Immature natural killer cell (primary cell): ENCODE measurements around the gene SPAG7. TPM values are rescaled to one million over a fixed set of nuclear protein-coding genes. Genes with fewer than 3 reads are reported as not detected.
A peak's percentile ranks its signal among the peaks of the same experiment; 100 is the strongest.

Experiments
- DNase-seq, 3 donors: peaks; one replicate each; pipeline ENCODE4 v3.0.0; 2022; ENCODE audit warnings: mixed read lengths in 1 of 3
- H3K27ac Mint-ChIP-seq, 6 donors: one replicate each; pipeline ENCODE4 v1.8.0; 2020; ENCODE audit warnings: mixed read lengths in 6 of 6, mild to moderate bottlenecking in 5 of 6, inconsistent platforms in 4 of 6, moderate library complexity in 3 of 6
- H3K27me3 Mint-ChIP-seq, 3 donors: one replicate each; pipeline ENCODE4 v1.8.0; 2020 to 2021; ENCODE audit warnings: low read depth in 3 of 3, mild to moderate bottlenecking in 3 of 3, mixed read lengths in 3 of 3, moderate library complexity in 3 of 3, inconsistent platforms in 1 of 3
- H3K36me3 Mint-ChIP-seq, 3 donors: one replicate each; pipeline ENCODE4 v1.8.0; 2020; ENCODE audit warnings: mixed read lengths in 3 of 3, inconsistent platforms in 2 of 3, mild to moderate bottlenecking in 2 of 3
- H3K4me1 Mint-ChIP-seq, 2 donors: one replicate each; pipeline ENCODE4 v1.8.0; 2020; ENCODE audit warnings: inconsistent platforms in 2 of 2, mild to moderate bottlenecking in 2 of 2, mixed read lengths in 2 of 2, moderate library complexity in 1 of 2
- H3K4me3 Mint-ChIP-seq, 5 donors: one replicate each; pipeline ENCODE4 v1.8.0; 2020; ENCODE audit warnings: mild to moderate bottlenecking in 5 of 5, mixed read lengths in 5 of 5, inconsistent platforms in 3 of 5, moderate library complexity in 3 of 5
- H3K9me3 Mint-ChIP-seq, 6 donors: one replicate each; pipeline ENCODE4 v1.8.0; 2020; ENCODE audit warnings: mild to moderate bottlenecking in 6 of 6, mixed read lengths in 6 of 6, inconsistent platforms in 4 of 6, moderate library complexity in 3 of 6
- polyA plus RNA-seq, 3 donors: library from polyadenylated mRNA; unstranded; fragments of 300-500 nt; fragmentation: Illumina TruSeq; gene quantifications; one replicate each; pipeline ENCODE4 v1.2.3, GENCODE V29; 2021

Gene SPAG7
- polyA plus RNA-seq, 3 donors from 2014 or later: 117 to 164 (median 155) TPM

- Mint-ChIP-seq H3K4me3 (peak overlapping the region in 2 of 5 donors; percentile 47 to 57), H3K36me3 (peaks cover 4 to 12% (median 7%) of the 10 kb centered on the region in 3 donors), H3K27ac (peak overlapping the region in 2 of 6 donors; percentile 34 to 68), H3K4me1 (peaks cover 14% of the 10 kb centered on the region in 2 donors), H3K27me3 (peaks cover 0 to 2% (median 0%) of the 10 kb centered on the region in 3 donors), H3K9me3 (no peaks in the 10 kb centered on the region)
- no peak for DNase-seq
These were observed 2.0 kb upstream of the SPAG7 start for GRCh38 chr17:4969551-4970173.

DNA sequence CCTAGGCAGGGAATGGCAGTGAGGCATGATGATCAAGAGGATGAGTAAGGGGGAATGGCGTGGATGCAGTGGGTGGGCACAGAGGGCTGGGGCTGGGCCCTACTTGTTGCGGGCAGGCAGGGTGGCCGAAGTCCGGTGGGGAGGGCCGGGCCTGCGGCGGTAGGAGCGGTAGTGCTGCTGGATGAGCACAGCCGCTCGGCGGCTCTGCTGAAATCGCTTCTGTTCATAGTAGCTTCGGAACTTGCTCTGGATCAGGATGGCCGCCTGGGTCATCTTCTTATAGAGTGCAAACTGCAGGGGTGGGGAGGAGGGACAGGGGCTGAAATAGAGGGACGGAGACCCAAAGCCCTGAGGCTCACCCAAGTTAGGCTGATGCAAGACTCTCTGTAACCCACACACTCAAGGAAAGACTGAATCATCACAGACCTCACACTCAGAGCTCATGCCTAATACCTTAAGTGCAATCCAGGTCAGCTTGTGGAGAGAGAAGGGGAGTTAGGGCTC, 1.5 kb upstream of the SPAG7 start:
- Mint-ChIP-seq H3K4me3 (no peak overlapping the region), H3K9me3 (no peaks in the 10 kb centered on the region), H3K27ac (peak overlapping the region in 2 of 6 donors; percentile 34 to 68), H3K36me3 (peaks cover 0 to 9% (median 3%) of the 10 kb centered on the region in 3 donors), H3K4me1 (peaks cover 14% of the 10 kb centered on the region in 2 donors), H3K27me3 (peaks cover 0 to 2% (median 0%) of the 10 kb centered on the region in 3 donors)
- no peak for DNase-seq

DNA sequence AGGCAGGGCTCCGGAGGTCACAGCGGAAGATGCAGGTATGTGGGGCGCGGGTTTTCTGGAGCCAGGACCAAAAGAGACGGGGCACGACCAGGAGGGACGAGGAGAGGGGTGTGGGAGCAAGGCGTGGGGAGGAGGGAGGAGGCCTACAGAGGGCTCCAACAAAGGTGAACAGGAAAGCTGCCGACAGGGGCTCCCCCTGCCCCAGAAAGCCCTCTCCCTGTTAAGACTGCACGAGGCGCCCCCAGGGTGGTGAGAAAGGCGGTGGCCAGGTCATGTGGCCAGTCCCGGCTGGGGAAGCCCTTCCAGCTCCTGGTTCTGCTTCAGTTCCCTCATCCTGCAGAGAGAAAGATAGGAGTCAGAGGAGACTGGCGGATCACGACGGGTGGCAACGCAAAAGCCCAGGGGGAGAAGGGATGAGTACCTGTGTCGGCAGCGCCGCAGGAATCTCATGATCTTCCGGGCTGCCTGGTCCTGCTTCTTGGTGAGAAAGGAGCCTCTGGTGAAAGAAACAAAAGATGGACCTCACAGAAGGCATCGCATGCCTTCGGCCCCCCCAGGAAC, 949 bp upstream of the SPAG7 start:
- H3K9me3 Mint-ChIP-seq: no peaks in the 10 kb centered on the region
- H3K4me3 Mint-ChIP-seq: no peak overlapping the region
- peaks cover 0 to 2% (median 0%) of the 10 kb centered on the region in 3 donors for H3K27me3 Mint-ChIP-seq
- no peak overlapping the region for H3K27ac Mint-ChIP-seq
- peaks cover 12 to 14% of the 10 kb centered on the region in 2 donors for H3K4me1 Mint-ChIP-seq
- H3K36me3 Mint-ChIP-seq: peaks cover 0 to 9% (median 3%) of the 10 kb centered on the region in 3 donors
- DNase-seq: no peak

GRCh38 chr17:4966844-4967538, 626 bp downstream of the SPAG7 start:
- peaks cover 0 to 9% (median 3%) of the 10 kb centered on the region in 3 donors for H3K36me3 Mint-ChIP-seq
- H3K9me3 Mint-ChIP-seq: no peaks in the 10 kb centered on the region
- no peak overlapping the region for H3K4me3 Mint-ChIP-seq
- peaks cover 13 to 14% of the 10 kb centered on the region in 2 donors for H3K4me1 Mint-ChIP-seq
- DNase-seq: peak; percentile 98
- H3K27ac Mint-ChIP-seq: peak overlapping the region in 3 of 6 donors; percentile 87 to 94 (median 89)
- peaks cover 0 to 2% (median 0%) of the 10 kb centered on the region in 3 donors for H3K27me3 Mint-ChIP-seq

GRCh38 chr17:4965311-4965986, 2.2 kb downstream of the SPAG7 start:
- no peak for DNase-seq
- H3K4me1 Mint-ChIP-seq: peaks cover 13 to 14% of the 10 kb centered on the region in 2 donors
- peak overlapping the region; percentile 19 to 63 (median 44) for H3K4me3 Mint-ChIP-seq
- peaks cover 0 to 2% (median 0%) of the 10 kb centered on the region in 3 donors for H3K27me3 Mint-ChIP-seq
- no peaks in the 10 kb centered on the region for H3K9me3 Mint-ChIP-seq
- H3K36me3 Mint-ChIP-seq: peaks cover 4 to 9% (median 8%) of the 10 kb centered on the region in 3 donors
- peak overlapping the region in 2 of 6 donors; percentile 56 to 64 for H3K27ac Mint-ChIP-seq

DNA sequence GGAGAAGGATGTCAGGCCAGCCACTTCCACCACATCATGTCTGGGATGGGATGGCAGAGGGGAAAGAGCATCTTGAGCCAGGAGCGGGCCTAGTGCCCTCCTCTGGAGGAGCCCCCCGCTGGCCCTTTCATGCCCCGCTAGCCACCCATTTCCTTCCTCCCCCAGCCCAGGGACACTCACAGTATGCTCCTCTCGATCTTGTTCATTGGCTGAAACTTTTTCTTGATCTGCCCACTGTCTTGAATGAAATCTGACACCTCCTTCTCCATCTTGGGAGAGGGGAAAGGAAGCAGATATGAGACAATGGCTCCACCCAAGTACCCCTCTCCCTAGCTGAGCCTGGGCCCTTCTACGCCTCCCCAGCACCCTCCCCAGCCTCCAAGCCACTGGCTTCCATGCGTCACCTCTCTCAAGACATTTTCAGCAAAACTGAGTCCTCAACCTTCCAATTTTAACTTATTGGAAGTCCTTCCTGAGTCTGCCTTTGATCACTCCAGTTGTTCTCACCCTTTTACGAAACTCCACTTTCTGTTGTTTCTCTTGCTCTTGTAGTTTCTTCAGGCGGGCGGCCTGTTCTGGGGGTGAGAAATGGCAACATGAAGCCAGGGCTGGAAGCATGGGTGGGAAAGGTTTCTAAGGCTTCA, 7.2 kb downstream of the SPAG7 start:
- Mint-ChIP-seq H3K4me3 (no peak overlapping the region), H3K27me3 (no peaks in the 10 kb centered on the region), H3K9me3 (no peaks in the 10 kb centered on the region), H3K27ac (peak overlapping the region in 1 of 6 donors; percentile 20), H3K4me1 (peaks cover 4 to 6% of the 10 kb centered on the region in 2 donors), H3K36me3 (peaks cover 0 to 9% (median 8%) of the 10 kb centered on the region in 3 donors)
- DNase-seq: no peak

- Mint-ChIP-seq H3K27me3 (no peaks in the 10 kb centered on the region), H3K4me3 (no peak overlapping the region), H3K36me3 (peaks cover 0 to 9% (median 8%) of the 10 kb centered on the region in 3 donors), H3K9me3 (no peaks in the 10 kb centered on the region), H3K27ac (no peak overlapping the region), H3K4me1 (peaks cover 0 to 3% of the 10 kb centered on the region in 2 donors)
- DNase-seq: no peak
These were observed 8.2 kb downstream of the SPAG7 start for GRCh38 chr17:4959261-4959965.

GRCh38 chr17:4958102-4958501, 9.5 kb downstream of the SPAG7 start:
- no peaks in the 10 kb centered on the region for H3K9me3 Mint-ChIP-seq
- H3K4me1 Mint-ChIP-seq: peaks cover 0 to 4% of the 10 kb centered on the region in 2 donors
- no peak overlapping the region for H3K4me3 Mint-ChIP-seq
- DNase-seq: no peak
- no peaks in the 10 kb centered on the region for H3K27me3 Mint-ChIP-seq
- no peak overlapping the region for H3K27ac Mint-ChIP-seq
- H3K36me3 Mint-ChIP-seq: peaks cover 0 to 9% (median 8%) of the 10 kb centered on the region in 3 donors

DNA sequence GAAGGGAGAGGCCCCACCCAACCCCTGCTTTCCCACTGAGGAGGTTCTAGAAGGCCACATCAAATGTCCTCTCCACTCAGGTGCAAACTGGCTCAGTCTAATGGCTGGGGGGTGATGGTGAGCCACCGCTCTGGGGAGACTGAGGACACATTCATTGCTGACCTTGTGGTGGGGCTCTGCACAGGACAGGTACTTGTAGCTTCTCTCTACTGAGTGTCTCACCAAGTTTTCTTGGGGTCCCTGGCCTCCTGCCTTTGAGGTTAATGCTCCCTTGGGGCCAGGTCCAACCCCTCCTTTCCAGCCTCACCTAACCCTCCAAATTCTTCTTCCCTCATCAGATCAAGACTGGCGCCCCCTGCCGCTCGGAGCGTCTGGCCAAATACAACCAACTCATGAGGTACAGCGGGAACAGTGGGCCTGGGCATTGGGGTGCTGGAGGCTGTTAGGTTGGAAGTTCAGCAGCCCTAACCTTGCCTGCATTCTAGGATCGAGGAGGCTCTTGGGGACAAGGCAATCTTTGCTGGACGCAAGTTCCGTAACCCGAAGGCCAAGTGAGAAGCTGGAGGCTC, 11.0 kb downstream of the SPAG7 start:
- Mint-ChIP-seq H3K4me1 (peaks cover 0 to 4% of the 10 kb centered on the region in 2 donors), H3K27ac (no peak overlapping the region), H3K9me3 (no peaks in the 10 kb centered on the region), H3K36me3 (peaks cover 0 to 9% (median 8%) of the 10 kb centered on the region in 3 donors), H3K4me3 (no peak overlapping the region), H3K27me3 (no peaks in the 10 kb centered on the region)
- peak; percentile 30 to 36 (median 35) for DNase-seq

DNA sequence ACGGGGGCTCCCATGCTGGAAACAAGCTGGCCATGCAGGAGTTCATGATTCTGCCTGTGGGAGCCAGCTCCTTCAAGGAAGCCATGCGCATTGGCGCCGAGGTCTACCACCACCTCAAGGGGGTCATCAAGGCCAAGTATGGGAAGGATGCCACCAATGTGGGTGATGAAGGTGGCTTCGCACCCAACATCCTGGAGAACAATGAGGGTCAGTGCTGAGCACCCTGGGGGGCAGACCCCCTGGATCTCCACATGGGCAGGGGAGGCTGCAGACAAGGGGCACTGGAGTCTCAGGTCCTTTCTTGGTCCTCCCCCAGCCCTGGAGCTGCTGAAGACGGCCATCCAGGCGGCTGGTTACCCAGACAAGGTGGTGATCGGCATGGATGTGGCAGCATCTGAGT, 12.5 kb downstream of the SPAG7 start:
- Mint-ChIP-seq H3K4me3 (no peak overlapping the region), H3K9me3 (no peaks in the 10 kb centered on the region), H3K27me3 (peaks cover 2 to 4% (median 2%) of the 10 kb centered on the region in 3 donors), H3K36me3 (no peaks in the 10 kb centered on the region), H3K27ac (no peak overlapping the region), H3K4me1 (peaks cover 12 to 17% of the 10 kb centered on the region in 2 donors)
- no peak for DNase-seq

DNA sequence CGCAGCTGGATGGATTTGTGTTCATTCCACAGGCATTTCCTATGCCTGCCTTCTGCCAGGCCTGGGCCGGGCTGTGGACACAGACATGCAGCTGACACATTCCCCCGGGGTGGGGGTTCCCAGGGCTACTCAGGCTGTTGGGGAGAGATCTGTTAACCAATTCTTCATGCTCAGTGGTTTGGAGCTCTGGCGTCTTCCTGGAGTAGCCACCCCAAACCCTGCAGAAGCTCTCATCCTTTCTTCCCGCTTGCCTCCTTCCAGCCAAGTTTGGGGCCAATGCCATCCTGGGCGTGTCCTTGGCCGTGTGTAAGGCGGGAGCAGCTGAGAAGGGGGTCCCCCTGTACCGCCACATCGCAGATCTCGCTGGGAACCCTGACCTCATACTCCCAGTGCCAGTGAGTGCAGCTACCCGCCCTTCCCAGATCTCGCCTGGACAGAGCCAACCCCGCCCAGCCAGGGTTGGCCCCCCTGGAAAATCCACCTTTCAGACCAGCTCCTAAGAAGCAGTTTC, 14.1 kb downstream of the SPAG7 start:
- Mint-ChIP-seq H3K36me3 (no peaks in the 10 kb centered on the region), H3K4me3 (no peak overlapping the region), H3K27ac (no peak overlapping the region), H3K9me3 (peaks cover 0 to 1% (median 0%) of the 10 kb centered on the region in 6 donors), H3K27me3 (peaks cover 6 to 12% (median 7%) of the 10 kb centered on the region in 3 donors), H3K4me1 (peaks cover 13 to 21% of the 10 kb centered on the region in 2 donors)
- DNase-seq: no peak

GRCh38 chr17:4951486-4951885, 16.1 kb downstream of the SPAG7 start:
- peak overlapping the region in 4 of 5 donors; percentile 49 to 88 (median 82) for H3K4me3 Mint-ChIP-seq
- H3K4me1 Mint-ChIP-seq: peaks cover 19 to 27% of the 10 kb centered on the region in 2 donors
- peaks cover 16 to 27% (median 19%) of the 10 kb centered on the region in 3 donors for H3K27me3 Mint-ChIP-seq
- H3K36me3 Mint-ChIP-seq: peaks cover 5 to 6% (median 6%) of the 10 kb centered on the region in 3 donors
- peaks cover 0 to 2% (median 0%) of the 10 kb centered on the region in 6 donors for H3K9me3 Mint-ChIP-seq
- H3K27ac Mint-ChIP-seq: peak overlapping the region in 3 of 6 donors; percentile 89 to 96 (median 89)
- no peak for DNase-seq
